ENCODE results near the gene KCNMA1.
A peak's percentile ranks its signal among the peaks of the same experiment; 100 is the strongest.

KCNMA1 gene

GRCh38 chr10:77678146-77678545 is 40.5 kb upstream of the KCNMA1 start:
- no peak for TF ChIP-seq Cebpa-rat (IDR thresholded peaks at IDR 0.05)
- Histone ChIP-seq H3K27me3 (no peaks in the 10 kb centered on the region), H3K4me2 (no peak overlapping the region), H3K27ac (no peak overlapping the region), H4K20me1 (no peaks in the 10 kb centered on the region), H3K4me3 (no peak overlapping the region), H3K9me3 (no peaks in the 10 kb centered on the region), H3K36me3 (no peaks in the 10 kb centered on the region), H3K4me1 (no peaks in the 10 kb centered on the region), H3K9ac (no peak overlapping the region)

GRCh38 chr10:77675347-77675746 is 37.7 kb upstream of the KCNMA1 start:
- H4K20me1 ChIP-seq: no peaks in the 10 kb centered on the region
- H3K4me1 ChIP-seq: no peaks in the 10 kb centered on the region
- H3K9ac ChIP-seq: no peak overlapping the region
- H3K4me2 ChIP-seq: no peak overlapping the region
- no peak overlapping the region for H3K27ac ChIP-seq
- H3K4me3 ChIP-seq: no peak overlapping the region
- H3K27me3 ChIP-seq: no peaks in the 10 kb centered on the region
- TF ChIP-seq Cebpa-rat (IDR thresholded peaks at IDR 0.05): no peak
- no peaks in the 10 kb centered on the region for H3K36me3 ChIP-seq
- H3K9me3 ChIP-seq: no peaks in the 10 kb centered on the region

GRCh38 chr10:77673515-77674140 is 36.0 kb upstream of the KCNMA1 start:
- Histone ChIP-seq H4K20me1 (no peaks in the 10 kb centered on the region), H3K27ac (no peak overlapping the region), H3K4me2 (no peak overlapping the region), H3K27me3 (no peaks in the 10 kb centered on the region), H3K9ac (no peak overlapping the region), H3K4me1 (no peaks in the 10 kb centered on the region), H3K4me3 (no peak overlapping the region), H3K36me3 (no peaks in the 10 kb centered on the region), H3K9me3 (no peaks in the 10 kb centered on the region)
- no peak for TF ChIP-seq Cebpa-rat (IDR thresholded peaks at IDR 0.05)

GRCh38 chr10:77673101-77673500 is 35.5 kb upstream of the KCNMA1 start:
- TF ChIP-seq Cebpa-rat (IDR thresholded peaks at IDR 0.05): no peak
- Histone ChIP-seq H4K20me1 (no peaks in the 10 kb centered on the region), H3K36me3 (no peaks in the 10 kb centered on the region), H3K9ac (no peak overlapping the region), H3K4me3 (no peak overlapping the region), H3K4me1 (no peaks in the 10 kb centered on the region), H3K9me3 (no peaks in the 10 kb centered on the region), H3K27ac (no peak overlapping the region), H3K4me2 (no peak overlapping the region), H3K27me3 (no peaks in the 10 kb centered on the region)

GRCh38 chr10:77671594-77672252 is 34.1 kb upstream of the KCNMA1 start:
- Histone ChIP-seq H3K27ac (no peak overlapping the region), H3K9ac (no peak overlapping the region), H3K4me2 (no peak overlapping the region), H3K4me3 (no peak overlapping the region), H4K20me1 (no peaks in the 10 kb centered on the region), H3K4me1 (no peaks in the 10 kb centered on the region), H3K9me3 (no peaks in the 10 kb centered on the region), H3K27me3 (no peaks in the 10 kb centered on the region), H3K36me3 (no peaks in the 10 kb centered on the region)
- TF ChIP-seq Cebpa-rat (IDR thresholded peaks at IDR 0.05): peak; percentile 17; the same call in 1 of the 2 replicates

GRCh38 chr10:77670817-77671443 is 33.3 kb upstream of the KCNMA1 start:
- H3K4me1 ChIP-seq: no peaks in the 10 kb centered on the region
- no peak for TF ChIP-seq Cebpa-rat (IDR thresholded peaks at IDR 0.05)

GRCh38 chr10:77669892-77670291 is 32.3 kb upstream of the KCNMA1 start:
- no peaks in the 10 kb centered on the region for H3K4me1 ChIP-seq
- no peaks in the 10 kb centered on the region for H3K9me3 ChIP-seq
- no peaks in the 10 kb centered on the region for H3K27me3 ChIP-seq
- no peaks in the 10 kb centered on the region for H3K36me3 ChIP-seq
- H3K4me3 ChIP-seq: no peak overlapping the region
- H3K9ac ChIP-seq: no peak overlapping the region
- H3K4me2 ChIP-seq: no peak overlapping the region
- H3K27ac ChIP-seq: no peak overlapping the region
- no peak for TF ChIP-seq Cebpa-rat (IDR thresholded peaks at IDR 0.05)
- H4K20me1 ChIP-seq: no peaks in the 10 kb centered on the region

More at GRCh38 chr10:77670817-77671443, 33.3 kb upstream of the KCNMA1 start:
- no peaks in the 10 kb centered on the region for H4K20me1 ChIP-seq
- no peak overlapping the region for H3K9ac ChIP-seq
- no peak overlapping the region for H3K4me3 ChIP-seq
- H3K4me2 ChIP-seq: no peak overlapping the region
- no peaks in the 10 kb centered on the region for H3K27me3 ChIP-seq
- no peak overlapping the region for H3K27ac ChIP-seq
- H3K9me3 ChIP-seq: no peaks in the 10 kb centered on the region
- no peaks in the 10 kb centered on the region for H3K36me3 ChIP-seq

- TF ChIP-seq Cebpa-rat (IDR thresholded peaks at IDR 0.05): no peak
- no peak overlapping the region for H3K9ac ChIP-seq
- H4K20me1 ChIP-seq: no peaks in the 10 kb centered on the region
- no peaks in the 10 kb centered on the region for H3K36me3 ChIP-seq
- H3K27me3 ChIP-seq: no peaks in the 10 kb centered on the region
- no peak overlapping the region for H3K4me2 ChIP-seq
- H3K27ac ChIP-seq: no peak overlapping the region
- H3K4me3 ChIP-seq: no peak overlapping the region
- H3K4me1 ChIP-seq: no peaks in the 10 kb centered on the region
- H3K9me3 ChIP-seq: no peaks in the 10 kb centered on the region
These were observed 30.1 kb upstream of the KCNMA1 start for GRCh38 chr10:77667426-77668324.

GRCh38 chr10:77666821-77667220 is 29.2 kb upstream of the KCNMA1 start:
- no peak overlapping the region for H3K4me2 ChIP-seq
- H3K9me3 ChIP-seq: no peaks in the 10 kb centered on the region
- no peak overlapping the region for H3K4me3 ChIP-seq
- H4K20me1 ChIP-seq: no peaks in the 10 kb centered on the region
- H3K9ac ChIP-seq: no peak overlapping the region
- no peaks in the 10 kb centered on the region for H3K27me3 ChIP-seq
- no peak overlapping the region for H3K27ac ChIP-seq
- no peaks in the 10 kb centered on the region for H3K36me3 ChIP-seq
- H3K4me1 ChIP-seq: no peaks in the 10 kb centered on the region
- TF ChIP-seq Cebpa-rat (IDR thresholded peaks at IDR 0.05): no peak
